DMS114 treated with DMSO at 0.1 percent for 48 hours (cell line): ENCODE data around the gene MAB21L2.

Source experiments
- DNase-seq: peaks from one replicate; lab custom pipeline; 2025; ENCODE audit not compliant: unreplicated experiment; lab: John Stamatoyannopoulos, UW

MAB21L2 gene

GRCh38 chr4:150600812-150601445 is 19.0 kb downstream of the MAB21L2 start:
- DNase-seq, result no peak

DNA sequence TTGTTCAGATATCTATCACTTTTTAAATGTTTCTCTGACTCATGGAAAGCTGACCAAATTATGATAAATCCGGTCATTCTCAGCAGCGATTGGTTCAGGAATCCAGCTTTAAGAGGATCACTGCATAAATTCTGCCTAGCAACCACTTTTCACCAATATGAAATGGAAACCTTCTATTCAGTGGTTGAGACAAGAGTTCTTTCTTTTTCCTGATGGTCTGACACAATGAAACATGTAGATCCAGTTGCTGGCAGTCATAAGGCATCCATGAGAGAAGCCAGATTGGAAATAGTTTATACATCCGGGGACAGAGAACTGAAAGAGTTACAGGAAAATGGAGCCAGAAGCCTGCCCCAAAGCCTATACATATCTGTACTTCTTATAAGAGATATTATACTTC is 27.2 kb downstream of the MAB21L2 start:
- no peak for DNase-seq

DNA sequence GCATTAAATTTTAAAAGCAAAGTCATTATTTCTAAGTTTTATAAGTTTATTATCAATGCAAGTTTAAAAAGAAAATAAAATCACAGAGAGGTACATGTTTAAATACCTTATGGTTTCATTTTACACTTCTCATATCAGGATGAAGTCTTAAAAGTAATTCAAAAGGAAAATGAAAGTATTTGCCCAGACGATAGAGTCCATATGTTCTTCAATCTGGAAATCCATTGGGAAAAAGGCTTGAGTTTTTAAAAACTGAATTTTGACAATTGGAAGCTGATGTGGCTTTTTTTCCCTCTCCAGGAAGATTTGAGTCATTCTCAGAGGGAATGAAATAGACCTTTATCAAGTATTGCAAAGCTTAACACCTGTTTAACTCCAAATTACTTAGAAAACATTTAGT is 37.1 kb downstream of the MAB21L2 start:
- no peak for DNase-seq

DNA sequence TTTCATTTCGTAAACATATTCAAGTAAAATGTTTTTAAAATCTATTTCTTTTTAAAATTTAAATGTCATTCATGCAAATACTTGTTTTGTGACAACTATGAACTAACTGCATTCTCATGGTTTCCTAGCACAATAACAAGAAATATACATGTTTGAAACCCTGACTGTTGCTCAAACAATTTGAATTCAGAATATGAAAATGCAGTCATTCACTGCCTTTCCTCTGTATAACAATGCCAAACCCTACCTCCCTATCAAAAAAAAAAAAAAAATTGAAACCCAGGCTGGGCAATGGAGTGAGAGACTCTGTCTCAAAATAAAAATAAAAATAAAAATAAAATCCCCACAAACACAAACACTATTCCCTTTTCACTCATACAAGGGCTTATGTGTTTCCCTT is 42.1 kb downstream of the MAB21L2 start:
- DNase-seq, result no peak

GRCh38 chr4:150625033-150625432 is 43.1 kb downstream of the MAB21L2 start:
- DNase-seq, result no peak

GRCh38 chr4:150628073-150628472 is 46.1 kb downstream of the MAB21L2 start:
- DNase-seq, result no peak

GRCh38 chr4:150632639-150633038 is 50.7 kb downstream of the MAB21L2 start:
- no peak for DNase-seq
